Smooth muscle cell (in vitro differentiated cells): ENCODE measurements around the gene TCOF1. TPM values are rescaled to one million over a fixed set of nuclear protein-coding genes. Genes with fewer than 3 reads are reported as not detected.

ENCODE experiments used
- DNase-seq: peaks from one replicate; lab custom pipeline; 2025; ENCODE audit not compliant: unreplicated experiment; lab: John Stamatoyannopoulos, UW
- H2AFZ ChIP-seq: fragments of 200-600 bp; sonication (generic); 2 replicates; pipeline ENCODE4 v1.6.0; 2016; ENCODE audit warnings: antibody characterized with exemption, low read depth, mild to moderate bottlenecking
- H3F3A ChIP-seq: fragments of 200-600 bp; sonication (generic); 2 replicates; pipeline ENCODE4 v1.6.0; 2017; ENCODE audit warnings: antibody characterized with exemption, low read depth
- H3K27ac ChIP-seq: fragments of 200-600 bp; sonication (generic); 2 replicates; pipeline ENCODE4 v1.5.1; 2016; ENCODE audit warnings: low read depth, mild to moderate bottlenecking
- H3K27me3 ChIP-seq: fragments of 200-600 bp; sonication (generic); 2 replicates; pipeline ENCODE4 v1.6.1; 2016; ENCODE audit warnings: low read depth, mild to moderate bottlenecking
- H3K36me3 ChIP-seq: fragments of 200-600 bp; sonication (generic); 2 replicates; pipeline ENCODE4 v1.5.1; 2016; ENCODE audit warnings: low read depth
- H3K4me1 ChIP-seq: fragments of 200-600 bp; sonication (generic); 2 replicates; pipeline ENCODE4 v1.5.1; 2016; ENCODE audit warnings: low read depth
- H3K4me2 ChIP-seq: fragments of 200-600 bp; sonication (generic); 2 replicates; pipeline ENCODE4 v1.6.0; 2016; ENCODE audit warnings: mild to moderate bottlenecking
- H3K4me3 ChIP-seq: fragments of 200-600 bp; sonication (generic); 2 replicates; pipeline ENCODE4 v1.5.1; 2016; ENCODE audit warnings: mild to moderate bottlenecking
- H3K79me2 ChIP-seq: fragments of 200-600 bp; sonication (generic); 2 replicates; pipeline ENCODE4 v1.6.0; 2016; ENCODE audit warnings: low read depth, mild to moderate bottlenecking
- H3K9ac ChIP-seq: fragments of 200-600 bp; sonication (generic); 2 replicates; pipeline ENCODE4 v1.6.0; 2016; ENCODE audit warnings: low read depth
- H3K9me3 ChIP-seq: fragments of 200-600 bp; sonication (generic); replicated peaks from 2 replicates; pipeline ENCODE4 v1.5.1; 2016; ENCODE audit warnings: low read depth
- H4K20me1 ChIP-seq: fragments of 200-600 bp; sonication (generic); 2 replicates; pipeline ENCODE4 v1.6.0; 2016; ENCODE audit warnings: low read depth
- WGBS: methylation state at CpG from one replicate; pipeline ENCODE4 v1.1.7; 2016; ENCODE audit warnings: low lambda C conversion rate; 5-methylcytosine and 5-hydroxymethylcytosine counted together
- polyA plus RNA-seq: library from polyadenylated mRNA; unstranded; fragments of >200 nt; fragmentation: Nextera tagmentation; extraction: Ambion mirVana; gene quantifications from 2 replicates; pipeline ENCODE4 v1.2.1, GENCODE V29; 2016
- total RNA-seq: library from RNA; depleted of rRNA; stranded (reverse); fragments of >200 nt; gene quantifications from 2 replicates; pipeline ENCODE4 v1.2.3, GENCODE V29; 2014
- TF ChIP-seq, protein P1 (sequence below): fragments of 200-600 bp; sonication (generic); IDR thresholded peaks from 2 replicates; pipeline ENCODE4 v1.5.1; 2017; ENCODE audit warnings: borderline replicate concordance, mild to moderate bottlenecking, antibody characterized with exemption; ENCODE audit not compliant: insufficient read depth, poor library complexity, severe bottlenecking

The TCOF1 gene
- total and polyA plus RNA-seq, 2 experiments from 2014 or later: 16.0 to 25.9 TPM

DNA sequence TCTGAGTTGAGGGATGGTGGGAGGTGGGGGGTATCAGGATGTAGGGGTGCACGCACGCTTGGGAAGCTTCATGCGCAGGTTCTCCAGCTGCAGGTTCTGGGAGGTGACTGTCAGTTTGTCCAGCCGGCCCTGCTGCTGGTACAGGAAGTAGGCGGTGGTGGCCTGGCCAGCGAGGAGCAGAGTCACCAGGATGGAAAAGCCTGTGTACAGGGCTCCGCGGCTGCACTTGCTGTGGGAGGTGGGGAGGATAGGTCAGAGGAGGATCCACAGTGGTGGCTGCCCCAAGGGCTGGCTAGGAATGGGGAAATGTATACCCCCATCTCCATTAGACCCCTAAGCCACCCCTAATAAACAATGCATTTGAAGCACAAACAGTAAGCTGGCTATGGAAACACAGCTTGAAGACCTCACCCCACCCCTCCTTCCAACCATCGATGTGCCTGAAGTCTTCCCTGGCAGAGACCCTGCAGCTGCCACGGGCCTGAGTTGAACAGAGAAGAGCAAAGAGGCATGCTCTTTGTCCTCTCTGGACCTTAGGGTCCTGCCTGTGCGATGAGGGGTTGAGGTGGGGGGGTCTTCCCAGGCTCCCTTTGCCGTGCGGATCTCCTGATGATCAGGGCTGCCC lies 49.7 kb downstream of the TCOF1 start:
- Histone ChIP-seq H3K4me1 (no peaks in the 10 kb centered on the region), H3F3A (no peaks in the 10 kb centered on the region), H3K4me2 (no peak overlapping the region), H3K4me3 (no peak overlapping the region), H3K27ac (no peak overlapping the region), H3K36me3 (no peaks in the 10 kb centered on the region), H3K9me3 (no peaks in the 10 kb centered on the region), H3K9ac (no peak overlapping the region), H3K27me3 (no peaks in the 10 kb centered on the region), H4K20me1 (no peaks in the 10 kb centered on the region), H2AFZ (no peak overlapping the region), H3K79me2 (no peaks in the 10 kb centered on the region)
- DNase-seq: no peak
- 90% methylated on average over 13 of the region's 13 CpGs for WGBS
- TF ChIP-seq, protein P1, sequence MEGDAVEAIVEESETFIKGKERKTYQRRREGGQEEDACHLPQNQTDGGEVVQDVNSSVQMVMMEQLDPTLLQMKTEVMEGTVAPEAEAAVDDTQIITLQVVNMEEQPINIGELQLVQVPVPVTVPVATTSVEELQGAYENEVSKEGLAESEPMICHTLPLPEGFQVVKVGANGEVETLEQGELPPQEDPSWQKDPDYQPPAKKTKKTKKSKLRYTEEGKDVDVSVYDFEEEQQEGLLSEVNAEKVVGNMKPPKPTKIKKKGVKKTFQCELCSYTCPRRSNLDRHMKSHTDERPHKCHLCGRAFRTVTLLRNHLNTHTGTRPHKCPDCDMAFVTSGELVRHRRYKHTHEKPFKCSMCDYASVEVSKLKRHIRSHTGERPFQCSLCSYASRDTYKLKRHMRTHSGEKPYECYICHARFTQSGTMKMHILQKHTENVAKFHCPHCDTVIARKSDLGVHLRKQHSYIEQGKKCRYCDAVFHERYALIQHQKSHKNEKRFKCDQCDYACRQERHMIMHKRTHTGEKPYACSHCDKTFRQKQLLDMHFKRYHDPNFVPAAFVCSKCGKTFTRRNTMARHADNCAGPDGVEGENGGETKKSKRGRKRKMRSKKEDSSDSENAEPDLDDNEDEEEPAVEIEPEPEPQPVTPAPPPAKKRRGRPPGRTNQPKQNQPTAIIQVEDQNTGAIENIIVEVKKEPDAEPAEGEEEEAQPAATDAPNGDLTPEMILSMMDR: no peak

DNA sequence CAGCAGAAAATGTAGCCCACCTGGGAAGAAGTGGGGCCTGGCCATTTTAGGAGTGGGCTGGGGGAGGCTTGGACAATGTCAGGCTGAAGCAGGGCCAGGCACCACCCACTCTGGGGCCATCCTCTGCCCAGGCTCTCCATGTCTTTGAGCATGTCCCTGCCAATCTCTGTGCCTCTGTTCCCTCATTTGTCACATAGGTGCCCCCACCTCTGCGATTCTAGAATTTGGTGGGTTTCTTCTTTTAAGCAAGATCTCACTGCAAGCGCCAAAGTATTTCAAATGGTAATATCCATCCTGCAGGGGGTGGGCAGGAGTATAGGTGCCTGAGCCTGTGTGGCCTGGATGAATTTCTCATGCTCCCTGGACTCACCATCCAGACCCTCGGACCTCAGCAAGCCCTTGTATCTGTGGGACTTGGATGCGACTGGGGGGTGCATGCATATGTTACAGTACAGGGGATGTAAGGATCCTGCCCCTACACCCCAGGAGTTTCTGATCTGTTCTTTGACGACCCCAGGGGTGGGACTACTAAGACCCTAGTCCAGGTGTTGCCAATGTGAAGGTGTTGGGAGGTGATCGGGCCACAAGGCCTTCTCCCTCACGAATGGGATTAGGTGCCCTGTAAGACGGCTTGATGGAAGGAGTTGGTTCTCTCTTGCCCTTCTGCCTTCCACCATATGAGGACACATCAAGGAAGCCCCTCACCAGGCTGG lies 50.9 kb downstream of the TCOF1 start:
- H3K4me1 ChIP-seq: peaks cover 9% of the 10 kb centered on the region
- H3K4me3 ChIP-seq: no peak overlapping the region
- H3K27me3 ChIP-seq: no peaks in the 10 kb centered on the region
- no peak overlapping the region for H3K27ac ChIP-seq
- TF ChIP-seq, protein P1: no peak
- DNase-seq: no peak
- no peaks in the 10 kb centered on the region for H4K20me1 ChIP-seq
- no peaks in the 10 kb centered on the region for H3K79me2 ChIP-seq
- H3K9me3 ChIP-seq: no peaks in the 10 kb centered on the region
- H3K9ac ChIP-seq: no peak overlapping the region
- 91% methylated on average over 8 of the region's 8 CpGs for WGBS
- H3F3A ChIP-seq: no peaks in the 10 kb centered on the region
- no peak overlapping the region for H2AFZ ChIP-seq
- H3K36me3 ChIP-seq: no peaks in the 10 kb centered on the region
- no peak overlapping the region for H3K4me2 ChIP-seq

DNA sequence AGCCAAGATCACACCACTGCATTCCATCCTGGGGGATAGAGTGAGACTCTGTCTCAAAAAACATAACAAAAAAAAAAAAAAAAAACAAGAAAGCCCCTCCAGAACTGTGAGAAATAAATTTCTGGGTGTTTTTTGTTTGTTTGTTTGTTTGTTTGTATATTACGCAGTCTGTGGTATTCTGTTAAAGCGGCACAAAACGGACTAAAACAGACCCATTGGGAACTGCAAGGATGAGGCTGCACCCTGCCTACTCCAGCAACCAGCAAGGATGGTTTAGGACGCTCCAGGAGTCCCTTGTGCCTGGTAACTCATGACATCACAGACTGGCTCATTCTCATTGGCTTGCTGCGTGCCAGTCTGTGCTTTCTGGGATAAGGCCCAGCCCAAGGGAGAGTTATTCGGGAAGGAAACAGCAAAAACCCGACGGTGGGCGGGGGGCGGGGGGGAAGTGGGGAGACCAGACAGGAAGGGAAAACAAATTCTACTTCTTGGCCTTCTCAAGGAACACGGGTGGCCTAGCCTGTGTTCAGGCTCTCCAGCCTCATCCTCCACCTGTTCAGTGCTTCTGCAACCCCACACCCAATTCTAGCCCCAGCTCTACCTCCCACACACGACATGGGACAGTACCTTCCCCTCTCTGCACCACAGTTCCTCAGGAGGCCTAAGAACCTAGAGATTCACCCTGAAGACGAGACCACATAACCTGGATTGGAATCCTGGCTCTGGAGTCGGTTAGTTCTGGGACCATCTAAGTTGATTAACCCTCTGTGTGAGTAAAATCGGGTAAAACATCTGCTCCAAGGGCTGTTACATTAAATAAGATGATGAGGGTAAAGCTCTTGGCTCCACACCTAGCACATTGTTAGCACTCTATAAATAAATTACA lies 52.4 kb downstream of the TCOF1 start:
- Histone ChIP-seq H3F3A (no peaks in the 10 kb centered on the region), H3K9ac (no peak overlapping the region), H3K27ac (no peak overlapping the region), H4K20me1 (no peaks in the 10 kb centered on the region), H2AFZ (no peak overlapping the region), H3K36me3 (no peaks in the 10 kb centered on the region), H3K4me3 (no peak overlapping the region), H3K79me2 (no peaks in the 10 kb centered on the region), H3K4me2 (no peak overlapping the region), H3K4me1 (peaks cover 9% of the 10 kb centered on the region), H3K9me3 (no peaks in the 10 kb centered on the region), H3K27me3 (no peaks in the 10 kb centered on the region)
- no peak for DNase-seq
- TF ChIP-seq, protein P1: no peak
- WGBS: 21% methylated on average over 14 of the region's 15 CpGs
